Effector CD4-positive, alpha-beta T cell (primary cell): ENCODE measurements around the gene SUPV3L1.

ENCODE experiments used
- DNase-seq: peaks from one replicate; pipeline ENCODE4 v3.0.0-alpha.2; 2020

Gene SUPV3L1

DNA sequence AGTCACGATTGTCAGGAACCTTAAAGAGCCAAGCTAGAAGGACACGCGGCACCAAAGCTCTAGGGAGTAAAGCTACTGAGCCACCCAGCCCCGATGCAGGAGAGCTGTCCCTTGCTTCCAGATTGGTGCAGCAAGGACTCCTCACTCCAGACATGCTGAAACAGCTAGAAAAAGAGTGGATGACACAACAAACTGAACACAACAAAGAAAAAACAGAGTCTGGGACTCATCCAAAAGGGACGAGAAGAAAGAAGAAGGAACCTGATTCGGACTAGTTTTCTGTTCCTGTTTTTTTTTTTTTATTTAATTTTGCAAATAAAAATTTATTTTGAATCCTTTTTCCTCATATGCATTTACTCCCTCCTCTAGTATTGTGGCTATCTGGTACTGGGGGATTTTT, 28.7 kb downstream of the SUPV3L1 start:
- DNase-seq: no peak

DNA sequence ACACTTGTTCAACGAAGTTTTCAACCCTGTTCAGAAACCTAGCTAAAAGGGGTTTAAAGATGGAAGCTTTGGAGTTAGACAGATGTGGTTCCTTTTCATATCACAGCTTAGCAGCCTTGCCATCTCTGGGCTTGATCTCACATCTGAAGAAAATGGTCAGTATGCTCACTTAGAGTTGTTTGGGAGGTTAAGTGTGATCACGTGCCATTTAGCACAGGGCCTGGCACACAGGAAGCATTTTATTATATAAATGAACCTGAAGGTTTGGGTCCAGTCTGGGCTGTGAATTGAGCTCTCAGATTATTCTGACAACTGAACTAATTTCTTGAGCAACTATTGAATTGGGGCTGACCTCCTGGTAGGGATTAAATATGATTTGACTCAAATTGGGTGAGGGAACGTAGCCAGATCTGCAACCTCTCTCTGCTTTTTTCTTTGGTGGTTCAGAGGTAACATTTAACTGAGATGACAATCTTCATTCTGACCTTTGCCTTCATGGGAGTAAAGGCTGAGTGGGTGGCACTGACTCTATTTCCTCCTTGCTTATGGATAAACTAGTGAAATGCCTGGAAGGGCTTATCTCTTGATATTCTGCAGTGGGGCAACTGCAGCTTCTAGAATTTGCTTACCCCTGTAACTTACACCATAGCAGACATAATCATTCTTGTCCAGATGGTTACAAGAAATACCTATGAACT, 29.9 kb downstream of the SUPV3L1 start:
- DNase-seq: no peak

DNA sequence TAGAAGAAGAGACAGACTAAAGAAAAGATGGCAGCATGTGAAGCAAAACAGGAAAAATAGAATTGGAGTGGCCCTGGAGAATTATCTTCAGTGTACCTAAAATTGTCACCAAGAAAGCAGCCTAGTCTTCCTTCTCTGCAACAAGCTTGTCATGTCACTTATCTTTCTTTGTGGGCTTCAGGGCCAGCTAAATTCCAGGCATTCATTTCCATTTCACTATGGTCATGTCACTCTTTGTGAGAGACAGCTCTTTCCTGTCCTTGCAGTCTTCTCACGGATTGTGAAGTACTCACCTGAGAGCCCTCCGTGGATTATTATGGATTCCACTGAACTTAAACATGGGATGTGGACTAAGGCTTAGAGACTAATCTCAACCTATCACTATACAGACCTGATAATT, 31.1 kb downstream of the SUPV3L1 start:
- DNase-seq: no peak

DNA sequence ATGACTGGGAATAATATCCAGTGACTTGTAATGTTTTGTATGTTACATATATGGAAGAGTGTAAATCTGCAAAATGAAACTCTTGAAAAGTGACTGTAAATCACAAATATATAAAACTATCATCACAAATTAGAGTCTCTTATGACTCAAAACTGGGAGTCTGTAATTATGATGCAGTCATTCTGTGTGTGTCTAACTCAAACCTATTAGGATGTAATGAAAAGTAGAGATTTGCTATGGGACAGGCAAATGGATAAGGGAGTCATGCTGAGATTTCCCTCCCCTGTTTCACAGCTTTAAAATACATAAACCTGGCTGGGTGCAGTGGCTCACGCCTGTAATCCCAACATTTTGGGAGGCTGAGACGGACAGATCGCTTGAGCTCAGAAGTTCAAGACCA, 31.5 kb downstream of the SUPV3L1 start:
- DNase-seq: no peak

DNA sequence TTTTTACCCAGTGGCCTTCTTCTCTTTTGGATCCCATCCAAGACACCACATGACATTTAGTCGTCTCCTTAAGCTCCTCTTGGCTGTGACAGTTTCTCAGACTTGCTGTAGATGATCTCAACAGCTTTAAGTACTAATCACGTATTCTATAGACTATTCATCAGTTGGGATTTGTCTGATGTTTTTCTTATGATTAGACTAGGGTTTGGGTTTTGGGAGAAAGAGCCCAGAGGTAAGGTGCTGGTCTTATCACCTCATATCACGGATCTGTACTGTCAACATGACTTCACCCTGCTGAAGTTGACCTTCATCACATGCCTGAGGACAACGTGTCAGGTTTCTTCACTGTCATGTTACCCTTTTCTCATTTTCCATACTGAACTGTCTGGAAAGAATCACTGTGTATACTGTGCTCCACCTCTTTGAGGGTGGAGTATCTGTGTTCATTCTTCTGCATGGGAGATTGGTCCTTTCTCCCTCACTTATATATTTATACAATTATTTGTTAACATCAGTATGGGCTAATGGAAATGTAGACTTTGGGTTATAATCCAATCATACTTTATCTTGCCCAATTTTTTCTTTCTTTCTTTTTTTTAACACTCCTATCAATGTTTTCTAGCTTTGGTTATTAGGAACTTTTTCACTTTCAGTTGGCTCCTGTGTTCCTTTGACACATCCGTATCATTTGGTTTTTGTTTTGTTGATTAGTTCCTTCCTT, 33.7 kb downstream of the SUPV3L1 start:
- no peak for DNase-seq

DNA sequence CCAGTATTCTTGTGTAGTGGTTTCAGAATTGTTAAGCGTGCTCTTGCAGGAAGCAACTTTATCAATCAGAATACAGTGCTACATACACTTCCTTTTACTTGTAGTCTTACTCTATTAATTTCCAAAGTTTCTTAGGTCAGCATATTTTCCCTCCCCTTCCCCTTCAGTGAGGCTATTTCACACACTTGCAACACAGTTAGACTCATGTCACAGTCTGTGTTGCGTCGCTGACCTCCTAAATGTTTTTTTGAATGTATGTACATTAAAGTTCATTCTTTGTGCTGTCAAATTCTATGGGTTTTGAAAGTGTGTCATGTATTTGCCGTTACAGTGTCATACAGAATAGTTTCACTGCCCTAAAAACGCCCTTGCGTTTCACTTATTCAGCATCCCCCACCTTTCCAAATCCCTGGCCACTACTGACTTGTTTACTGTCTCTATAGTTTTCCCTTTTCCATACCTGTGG, 34.7 kb downstream of the SUPV3L1 start:
- DNase-seq: no peak

DNA sequence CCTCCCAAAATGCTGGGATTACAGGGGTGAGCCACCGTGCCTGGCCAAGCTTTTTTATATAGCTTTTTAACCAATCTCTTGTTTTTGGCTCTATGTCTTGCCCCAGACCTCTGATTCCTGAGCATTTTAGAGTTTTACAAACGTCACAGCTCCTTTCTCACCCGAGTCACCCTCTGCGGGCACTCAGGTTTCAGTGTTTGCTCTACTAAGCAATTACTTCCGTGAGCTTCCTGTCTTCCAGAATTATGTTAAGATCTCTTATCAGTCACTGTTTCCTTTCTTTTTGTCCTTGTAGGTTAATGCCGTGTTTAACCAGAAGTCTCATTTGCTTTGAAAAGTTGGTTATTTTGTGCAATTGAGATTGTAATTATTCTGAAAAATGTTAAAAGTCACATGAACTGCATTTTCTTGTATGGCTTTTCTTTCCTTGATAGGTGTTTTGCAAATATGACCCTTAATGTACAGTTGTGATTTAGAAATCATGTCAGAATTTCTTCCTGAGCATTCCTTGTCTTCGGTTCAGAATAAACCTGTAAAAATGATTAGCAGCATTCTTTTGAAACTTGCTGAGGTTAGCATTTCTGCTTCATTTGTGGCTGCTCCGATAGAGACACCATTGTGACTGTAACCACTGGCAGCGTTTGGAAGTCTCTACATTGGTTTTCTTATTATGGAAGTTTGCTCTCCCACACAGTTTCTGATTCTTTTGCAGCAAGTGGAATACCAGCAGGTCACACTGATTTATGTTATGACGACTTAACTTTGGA, 35.6 kb downstream of the SUPV3L1 start:
- no peak for DNase-seq

DNA sequence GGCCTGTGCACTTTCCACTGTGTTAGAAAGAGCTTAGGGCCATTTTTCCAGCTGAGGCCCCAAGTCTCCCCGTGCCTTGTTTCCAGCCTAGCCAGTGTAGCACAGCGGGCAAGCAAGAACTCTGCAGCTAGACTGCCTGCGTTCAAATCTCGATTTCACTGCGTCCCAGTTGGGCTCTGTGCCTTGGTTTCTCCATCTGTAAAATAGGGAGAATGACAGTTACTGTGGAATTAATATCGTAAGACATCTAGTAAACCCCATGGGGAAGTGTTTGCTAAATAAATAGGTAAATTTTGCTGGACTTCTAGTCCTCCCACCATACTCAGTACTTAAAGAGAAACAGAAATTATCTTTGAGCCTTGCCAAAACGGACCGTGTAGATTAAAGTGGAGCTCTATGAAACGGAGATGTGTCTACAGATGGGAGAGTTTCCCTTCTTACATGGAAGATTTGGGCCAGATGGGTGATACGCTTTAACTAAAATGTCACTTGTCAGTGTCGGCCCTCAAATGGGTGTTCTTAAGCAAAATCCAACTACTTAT, 36.6 kb downstream of the SUPV3L1 start:
- no peak for DNase-seq

DNA sequence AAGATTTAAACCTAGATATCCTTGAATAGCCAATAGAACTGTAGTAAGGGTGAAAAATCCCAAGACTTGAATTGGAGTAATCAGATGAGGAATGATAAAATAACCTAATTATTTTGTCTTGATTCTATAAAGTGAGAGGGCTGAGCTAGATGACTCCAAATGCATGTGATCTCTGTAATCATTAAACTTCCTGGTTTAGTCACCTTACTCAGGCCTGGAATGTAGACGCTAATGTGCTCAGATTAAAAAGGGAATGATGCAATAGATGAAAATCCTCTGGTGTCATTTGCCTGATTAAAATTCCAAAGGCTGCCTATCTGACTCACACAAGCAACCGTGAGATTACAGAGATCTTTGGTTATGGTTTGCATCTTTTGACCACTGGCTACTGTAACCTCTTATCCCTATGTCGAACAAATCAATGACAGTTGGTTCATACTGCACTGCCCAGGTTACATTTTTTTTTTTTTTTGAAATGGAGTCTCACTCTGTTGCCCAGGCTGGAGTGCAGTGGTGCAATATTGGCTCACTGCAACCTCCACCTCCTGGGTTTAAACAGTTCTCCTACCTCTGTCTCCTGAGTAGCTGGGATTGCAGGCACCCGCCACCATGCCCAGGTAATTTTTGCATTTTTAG, 37.2 kb downstream of the SUPV3L1 start:
- no peak for DNase-seq

DNA sequence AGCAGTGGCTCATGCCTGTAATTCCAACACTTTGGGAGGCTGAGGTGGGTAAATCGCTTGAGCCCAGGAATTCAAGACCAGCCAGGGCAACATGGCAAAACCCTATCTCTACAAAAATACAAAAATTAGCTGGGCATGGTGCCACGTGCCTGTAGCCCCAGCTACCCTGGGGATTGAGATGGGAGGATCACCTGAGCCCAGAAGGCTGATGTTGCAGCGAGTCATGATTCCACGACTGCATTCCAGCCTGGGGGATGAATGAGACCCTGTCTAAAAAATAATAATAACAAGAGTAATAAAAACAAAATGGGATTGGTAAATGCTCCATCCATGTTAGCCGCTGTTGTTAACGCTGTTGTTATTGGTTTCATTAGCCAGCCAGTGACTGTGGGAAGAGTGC, 38.8 kb downstream of the SUPV3L1 start:
- no peak for DNase-seq

DNA sequence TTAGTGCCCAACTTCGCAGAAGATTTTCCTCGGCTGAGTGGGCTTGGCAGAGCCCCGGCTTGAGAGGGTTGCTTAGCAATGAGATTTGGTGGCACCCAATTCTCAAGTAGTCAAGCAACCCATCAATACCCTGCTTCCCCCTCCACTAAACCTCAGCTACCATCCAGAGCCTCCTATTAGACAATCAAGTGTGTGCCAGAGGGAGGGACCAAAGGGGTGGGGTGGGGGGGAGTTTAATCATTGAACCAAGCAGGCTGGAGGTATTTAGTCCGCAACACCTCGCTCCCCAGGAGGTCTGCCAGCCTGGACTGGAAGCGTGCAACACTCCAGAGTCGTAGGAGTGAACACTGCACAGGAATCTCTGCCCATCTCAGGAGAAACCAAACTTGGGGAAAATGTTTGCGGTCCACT, 40.0 kb downstream of the SUPV3L1 start, which contains the start of gene HKDC1:
Gene HKDC1 (plus strand): TSS at position 292 of the 411 bp plus-strand sequence. CDS start 104 bp downstream, at position 396.
- no peak for DNase-seq

DNA sequence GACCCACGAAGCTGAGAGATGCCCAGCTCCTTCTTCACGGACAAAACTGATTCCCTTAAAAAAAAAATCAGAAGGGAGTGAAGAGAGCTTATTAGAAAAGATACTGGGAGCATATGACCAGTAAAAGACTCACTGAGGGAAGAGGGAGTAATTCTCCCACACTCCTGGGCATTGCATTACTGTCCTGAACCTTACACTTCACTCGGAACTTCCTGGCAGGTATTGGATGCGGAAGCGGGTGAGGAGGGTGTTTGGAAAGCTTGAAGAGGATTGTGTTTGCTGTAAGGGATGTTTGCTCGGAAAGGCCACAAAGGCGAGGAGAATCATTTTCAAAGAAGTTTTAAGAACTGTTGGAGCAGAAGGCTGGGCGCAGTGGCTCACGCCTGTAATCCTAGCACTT, 40.5 kb downstream of the SUPV3L1 start:
- DNase-seq: no peak

DNA sequence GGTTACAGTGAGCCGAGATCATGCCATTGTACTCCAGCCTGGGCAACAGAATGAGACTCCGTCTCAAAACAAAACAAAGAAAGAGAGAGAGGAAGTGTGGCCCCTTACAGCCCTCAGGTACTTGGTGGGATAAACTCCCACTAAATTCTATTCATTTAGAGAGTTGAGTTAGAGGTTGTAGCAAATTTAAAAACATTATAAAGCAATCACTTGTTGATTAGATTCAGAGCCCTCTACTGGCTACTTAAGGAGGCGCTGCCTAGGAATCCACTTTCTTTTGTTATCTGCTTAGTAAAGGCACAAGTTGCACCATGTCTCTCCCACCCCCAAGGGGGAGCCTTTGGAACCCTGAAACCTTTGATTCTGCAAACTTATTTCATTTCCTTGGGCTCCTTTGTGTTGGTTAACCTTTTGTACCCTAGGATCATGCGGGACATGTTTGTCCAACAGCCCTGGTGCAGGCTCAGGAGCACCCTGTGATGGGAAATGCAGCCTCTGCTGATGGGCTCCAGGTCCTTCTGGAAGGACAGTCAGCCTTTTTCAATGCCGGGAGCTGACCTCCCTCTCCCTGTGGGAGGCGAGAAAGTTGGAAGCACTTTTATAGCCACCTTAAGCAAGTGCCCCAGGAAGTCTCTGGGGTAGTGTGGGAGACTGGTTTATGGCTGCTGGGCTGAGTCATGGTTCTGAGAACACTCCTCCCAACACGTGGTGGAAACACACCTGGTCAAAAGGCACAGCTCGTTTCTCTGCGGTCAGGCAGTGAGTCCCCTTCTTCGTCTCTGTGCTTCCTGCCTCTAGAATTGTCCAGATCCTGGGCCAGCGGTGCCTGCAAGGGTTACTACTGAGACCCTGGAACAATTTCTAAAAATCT, 42.4 kb downstream of the SUPV3L1 start:
- peak; percentile 39 for DNase-seq

DNA sequence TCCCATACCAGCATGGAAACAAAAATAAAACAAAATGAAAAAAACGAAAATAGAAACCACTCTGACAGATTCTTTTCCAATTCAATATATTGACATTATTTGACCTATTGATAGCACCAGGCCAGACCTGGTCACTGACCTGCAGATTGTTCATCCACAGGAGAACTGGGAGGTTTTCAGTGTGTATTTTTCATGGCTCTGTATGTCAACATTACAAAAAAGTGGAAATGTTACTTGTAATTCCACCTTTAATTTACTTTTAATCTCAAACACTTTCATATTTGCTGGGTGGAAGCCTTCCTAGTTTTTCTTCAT, 43.0 kb downstream of the SUPV3L1 start:
- DNase-seq: no peak

DNA sequence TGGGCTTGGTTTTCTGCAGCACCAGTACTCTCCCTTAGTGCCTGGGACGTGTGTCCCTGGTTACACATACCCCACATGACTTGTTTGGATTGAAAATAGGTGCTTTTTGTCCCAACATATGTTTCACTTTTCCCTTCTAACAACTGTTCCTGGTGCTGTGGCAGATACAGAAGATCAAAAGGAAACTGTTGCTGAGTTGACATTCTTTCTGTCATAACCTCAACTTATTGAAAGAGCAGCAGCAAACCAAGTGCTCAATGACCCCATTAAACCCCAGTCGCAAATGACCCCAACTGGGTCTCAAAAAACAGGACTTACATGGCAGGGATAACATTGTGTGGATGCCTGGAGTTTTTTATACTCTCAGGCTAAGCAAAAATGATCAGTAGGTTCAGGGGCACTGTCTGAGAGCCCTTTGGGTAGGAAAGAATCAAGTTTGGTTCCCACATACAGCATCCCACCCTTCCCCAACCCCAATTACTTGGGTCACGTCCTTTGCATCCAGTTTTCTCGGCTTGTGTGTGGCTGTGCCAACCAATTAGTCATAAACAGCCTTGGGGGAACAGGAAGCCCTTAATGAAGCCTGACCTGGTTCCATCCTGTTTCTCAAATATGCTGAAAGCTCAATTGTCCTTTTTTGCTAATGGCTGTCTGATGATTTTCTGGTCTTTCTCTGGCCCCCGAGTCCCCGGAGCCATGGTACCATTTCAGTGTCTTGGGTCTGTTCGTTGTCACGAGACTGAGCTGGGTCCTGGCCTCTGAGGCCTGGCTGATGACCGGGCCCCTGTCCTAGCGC, 45.0 kb downstream of the SUPV3L1 start:
- DNase-seq: no peak

DNA sequence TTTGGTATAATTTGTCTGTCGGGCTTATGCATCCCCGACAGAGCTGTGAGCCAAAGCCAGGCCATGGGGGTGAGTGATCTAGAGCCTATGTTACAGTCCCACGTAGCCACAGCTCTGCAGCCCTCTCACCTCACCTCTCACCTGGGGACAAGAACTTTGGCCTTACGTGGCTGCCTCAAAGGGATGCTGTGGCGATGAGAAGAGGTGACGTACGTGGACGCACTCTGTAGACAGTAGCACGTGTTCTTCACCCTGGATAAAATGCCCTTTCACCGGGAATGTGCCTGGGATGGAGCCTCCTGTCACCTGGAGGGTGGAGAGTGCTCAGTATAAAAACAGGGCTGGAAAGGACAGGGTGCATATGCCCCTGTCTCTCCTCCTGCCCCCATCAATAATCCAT, 45.6 kb downstream of the SUPV3L1 start:
- no peak for DNase-seq

DNA sequence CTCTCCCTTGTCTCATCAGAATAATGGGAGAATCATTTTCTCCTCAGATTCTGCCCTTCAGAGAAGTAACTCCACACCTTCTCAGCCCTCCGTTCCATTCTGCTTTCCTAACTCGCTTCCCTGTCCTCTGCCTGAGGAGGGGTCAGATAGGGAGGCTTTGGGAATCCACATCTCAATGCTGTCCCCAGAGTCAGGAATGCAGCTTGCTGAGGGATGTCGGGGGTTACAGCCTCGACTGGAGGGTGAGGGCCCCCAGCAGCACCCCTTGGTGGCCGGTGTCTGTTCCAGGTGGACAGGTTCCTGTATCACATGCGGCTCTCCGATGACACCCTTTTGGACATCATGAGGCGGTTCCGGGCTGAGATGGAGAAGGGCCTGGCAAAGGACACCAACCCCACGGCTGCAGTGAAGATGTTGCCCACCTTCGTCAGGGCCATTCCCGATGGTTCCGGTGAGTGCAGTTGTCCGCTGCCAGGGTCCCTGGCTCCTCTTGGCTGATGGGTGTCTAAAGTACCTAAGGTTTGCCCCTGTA, 47.0 kb downstream of the SUPV3L1 start:
- DNase-seq: no peak

DNA sequence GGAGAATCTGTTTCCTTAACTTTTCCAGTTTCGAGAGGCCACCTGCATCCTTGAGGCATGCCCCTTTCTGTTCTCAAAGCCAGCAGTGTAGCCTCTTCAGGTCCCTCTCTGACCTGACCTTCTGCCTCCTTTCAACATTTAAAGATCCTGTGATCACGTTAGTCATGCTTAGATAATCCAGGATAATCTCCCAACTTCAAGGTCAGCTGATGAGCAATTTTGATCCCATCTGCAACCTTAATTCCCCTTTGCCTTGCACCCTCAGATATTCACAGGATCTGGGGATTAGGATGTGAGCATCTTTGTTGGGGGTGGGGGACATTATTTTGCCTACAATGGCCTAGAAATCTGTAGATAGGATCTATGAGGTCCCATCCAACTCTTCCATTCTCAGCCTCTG, 48.1 kb downstream of the SUPV3L1 start:
- DNase-seq: no peak

DNA sequence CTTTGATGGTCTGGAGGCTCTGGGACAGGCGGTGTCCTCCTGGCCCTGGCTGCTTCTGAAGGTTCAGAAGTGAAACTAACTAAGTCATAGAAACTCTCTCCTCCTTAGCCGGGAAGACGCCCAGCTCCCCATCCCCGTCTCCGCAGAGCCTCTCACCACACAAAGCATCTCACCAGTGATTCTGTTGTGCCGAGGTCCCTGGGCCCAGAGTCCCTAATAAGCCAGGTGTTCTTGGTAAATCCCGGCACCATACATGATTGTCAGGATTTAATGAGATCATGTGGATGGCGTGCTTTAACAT, 49.5 kb downstream of the SUPV3L1 start:
- no peak for DNase-seq

DNA sequence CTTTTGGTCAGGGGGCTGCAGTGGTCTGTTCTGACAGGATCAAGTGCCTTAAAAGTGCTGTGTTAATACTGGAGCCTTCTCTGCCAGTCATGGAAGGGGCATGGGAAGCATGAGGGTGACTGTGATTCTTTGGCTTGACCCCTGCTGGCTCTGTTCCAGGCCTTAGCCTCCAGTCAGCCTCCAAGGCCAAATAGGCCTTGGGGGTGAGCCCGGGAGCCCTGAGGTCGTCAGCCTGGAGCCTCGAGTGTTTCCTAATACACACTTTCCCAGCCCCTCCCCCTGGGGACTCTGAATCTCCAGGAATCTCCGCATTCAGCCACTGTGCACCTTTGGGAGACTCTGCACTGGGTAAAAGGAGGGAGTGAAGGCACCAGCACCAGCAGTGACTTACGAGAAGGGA, 50.1 kb downstream of the SUPV3L1 start:
- DNase-seq: no peak

DNA sequence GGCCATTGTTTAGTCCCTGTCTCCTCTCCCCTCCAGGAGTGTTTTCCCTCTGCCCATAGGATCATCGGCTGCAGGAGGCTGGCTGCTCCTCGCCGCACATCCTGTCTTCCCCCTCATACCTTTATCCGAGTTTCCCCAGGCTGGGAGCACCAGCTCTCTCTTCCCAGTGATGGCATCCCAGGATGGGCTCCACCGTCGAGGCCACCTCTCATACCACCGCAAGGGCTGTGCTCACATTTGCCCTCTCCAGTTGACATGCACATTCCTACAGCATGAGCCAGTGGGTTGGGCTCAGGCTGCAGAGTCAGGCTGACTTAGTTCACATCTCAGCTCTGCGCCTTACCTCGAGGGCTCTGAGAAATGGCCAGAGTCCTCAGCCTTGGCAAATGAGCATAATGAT, 52.2 kb downstream of the SUPV3L1 start:
- DNase-seq: no peak
